Vagina (tissue), 2 donors: ENCODE data around the gene UBE3A. TPM values are rescaled to one million over a fixed set of nuclear protein-coding genes. Genes with fewer than 3 reads are reported as not detected.
A peak's percentile ranks its signal among the peaks of the same experiment; 100 is the strongest.

ENCODE experiments used
- DNase-seq, 2 donors: peaks; one replicate each; pipeline ENCODE4 v3.0.0-alpha.2; 2017; ENCODE audit errors: extremely low spot score in 2 of 2
- H3K27ac ChIP-seq: fragments of 200-600 bp; sonication (generic); one replicate; pipeline ENCODE4 v1.5.1; 2019
- H3K27me3 ChIP-seq: fragments of 200-600 bp; sonication (generic); one replicate; pipeline ENCODE4 v1.5.1; 2019
- H3K36me3 ChIP-seq, 2 donors: fragments of 200-600 bp; sonication (generic); one replicate each; pipeline ENCODE4 v1.5.1; 2017 to 2019
- H3K4me1 ChIP-seq: fragments of 200-600 bp; sonication (generic); one replicate; pipeline ENCODE4 v1.5.1; 2019
- H3K4me3 ChIP-seq, 2 donors: fragments of 200-600 bp; sonication (generic); 1 replicate in 1 of 2; 2 replicates in 1 of 2; pipeline ENCODE4 v1.5.1; 2016 to 2019
- H3K9me3 ChIP-seq: fragments of 200-600 bp; sonication (generic); one replicate; pipeline ENCODE4 v1.5.1; 2019
- CTCF ChIP-seq, 3 experiments: fragments of 450-650 bp in 2 of 3; fragments of 200-600 bp in 1 of 3; sonication (generic) in 1 of 3; IDR thresholded peaks; one replicate each; pipeline ENCODE4 v1.5.1; 2017 to 2019; ENCODE audit warnings: antibody characterized with exemption in 3 of 3, mild to moderate bottlenecking in 2 of 3, moderate library complexity in 2 of 3
- POLR2A ChIP-seq, 2 donors: fragments of 450-650 bp; IDR thresholded peaks; one replicate each; pipeline ENCODE4 v1.6.1; 2017; ENCODE audit warnings: antibody characterized with exemption in 2 of 2, mild to moderate bottlenecking in 2 of 2, moderate library complexity in 2 of 2
- POLR2AphosphoS5 ChIP-seq, 2 donors: sonication (generic); formaldehyde crosslinking; IDR thresholded peaks; one replicate each; pipeline ENCODE4 v1.9.0; 2017; ENCODE audit warnings: antibody characterized with exemption in 2 of 2, mild to moderate bottlenecking in 2 of 2, low read depth in 1 of 2; ENCODE audit not compliant: insufficient read depth in 1 of 2
- intact Hi-C: fragments of 100-400 bp; cut with DNase I; formaldehyde crosslinking; loops from one replicate; pipeline ENCODE4 v1.15.1; 2023
- total RNA-seq: library from RNA; depleted of rRNA; stranded (reverse); fragments of >200 nt; gene quantifications from one replicate; pipeline ENCODE4 v1.2.3, GENCODE V29; 2016

The UBE3A gene
- total RNA-seq, result 71.9 TPM

GRCh38 chr15:25438601-25439368, at the start of gene UBE3A:
Gene UBE3A (minus strand): TSS chr15:25439024. CDS start chr15:25409107, 29,917 bp downstream.
- peak in 1 of 2 donors; percentile 71 for TF ChIP-seq POLR2AphosphoS5 (IDR thresholded peaks at IDR 0.05; ENCODE audit: insufficient read depth in 1 of 2, low read depth in 1 of 2)
- TF ChIP-seq POLR2A (IDR thresholded peaks at IDR 0.05), result peak in 1 of 2 donors; percentile 47
- peak in 1 of 3 experiments; percentile 36 for TF ChIP-seq CTCF (IDR thresholded peaks at IDR 0.05)
- no peaks in the 10 kb centered on the region for H3K27me3 ChIP-seq
- H3K4me3 ChIP-seq, result peak within 1 kb of the TSS; percentile 64 to 99
- no peaks in the 10 kb centered on the region for H3K36me3 ChIP-seq
- H3K9me3 ChIP-seq, result no peaks in the 10 kb centered on the region
- intact Hi-C loops, result no loop called here
- peaks cover 52% of the 10 kb centered on the region for H3K4me1 ChIP-seq
- H3K27ac ChIP-seq, result peak within 1 kb of the TSS; percentile 98
- DNase-seq, result peak in 1 of 2 donors; percentile 92

GRCh38 chr15:25487226-25487884, 48.5 kb upstream of the UBE3A start:
- H3K4me1 ChIP-seq, result no peaks in the 10 kb centered on the region
- no peaks in the 10 kb centered on the region for H3K27me3 ChIP-seq
- no peak for DNase-seq
- TF ChIP-seq POLR2A (IDR thresholded peaks at IDR 0.05) (no peak), CTCF (IDR thresholded peaks at IDR 0.05) (no peak), POLR2AphosphoS5 (IDR thresholded peaks at IDR 0.05; ENCODE audit: insufficient read depth in 1 of 2, low read depth in 1 of 2) (no peak)
- intact Hi-C loops, result no loop called here
- H3K4me3 ChIP-seq, result no peak overlapping the region
- H3K36me3 ChIP-seq, result no peaks in the 10 kb centered on the region
- H3K27ac ChIP-seq, result no peak overlapping the region
- H3K9me3 ChIP-seq, result no peaks in the 10 kb centered on the region

- TF ChIP-seq CTCF (IDR thresholded peaks at IDR 0.05) (no peak), POLR2AphosphoS5 (IDR thresholded peaks at IDR 0.05; ENCODE audit: insufficient read depth in 1 of 2, low read depth in 1 of 2) (no peak), POLR2A (IDR thresholded peaks at IDR 0.05) (no peak)
- no peaks in the 10 kb centered on the region for H3K36me3 ChIP-seq
- no peak for DNase-seq
- H3K27me3 ChIP-seq, result no peaks in the 10 kb centered on the region
- H3K27ac ChIP-seq, result no peak overlapping the region
- intact Hi-C loops, result no loop called here
- H3K4me1 ChIP-seq, result peaks cover 6% of the 10 kb centered on the region
- H3K9me3 ChIP-seq, result no peaks in the 10 kb centered on the region
- H3K4me3 ChIP-seq, result no peak overlapping the region
Measured at GRCh38 chr15:25486051-25486450, 47.2 kb upstream of the UBE3A start.

GRCh38 chr15:25481208-25481859, 42.5 kb upstream of the UBE3A start:
- H3K27ac ChIP-seq, result no peak overlapping the region
- intact Hi-C loops, result no loop called here
- H3K27me3 ChIP-seq, result no peaks in the 10 kb centered on the region
- no peak for TF ChIP-seq POLR2A (IDR thresholded peaks at IDR 0.05)
- no peak for DNase-seq
- no peaks in the 10 kb centered on the region for H3K36me3 ChIP-seq
- no peaks in the 10 kb centered on the region for H3K9me3 ChIP-seq
- no peak overlapping the region for H3K4me3 ChIP-seq
- H3K4me1 ChIP-seq, result peaks cover 6% of the 10 kb centered on the region

GRCh38 chr15:25478313-25478712, 39.5 kb upstream of the UBE3A start:
- Histone ChIP-seq H3K36me3 (no peaks in the 10 kb centered on the region), H3K27ac (no peak overlapping the region), H3K9me3 (no peaks in the 10 kb centered on the region), H3K4me3 (no peak overlapping the region), H3K4me1 (peaks cover 6% of the 10 kb centered on the region), H3K27me3 (no peaks in the 10 kb centered on the region)
- TF ChIP-seq POLR2A (IDR thresholded peaks at IDR 0.05) (no peak), CTCF (IDR thresholded peaks at IDR 0.05) (no peak), POLR2AphosphoS5 (IDR thresholded peaks at IDR 0.05; ENCODE audit: insufficient read depth in 1 of 2, low read depth in 1 of 2) (no peak)
- intact Hi-C loops, result no loop called here
- no peak for DNase-seq
